ENCODE results near the gene NAT8. TPM values are rescaled to one million over a fixed set of nuclear protein-coding genes. Genes with fewer than 3 reads are reported as not detected.
"Not testable (repeated sequence)": the region's sequence is repeated elsewhere in the genome, so short reads cannot be mapped to it uniquely, and the experiment has no call there.

NAT8 gene
- total and polyA plus RNA-seq, 4 donors = not detected

GRCh38 chr2:73654175-73654574, 12.0 kb upstream of the NAT8 start:
- DNase-seq (no peak), ATAC-seq (ENCODE audit: insufficient read depth, low FRiP score) (no peak)
- no peak for TF ChIP-seq CTCF (IDR thresholded peaks at IDR 0.05; ENCODE audit: control extremely low read depth, extremely low read depth)
- 59 to 82% methylated on average over 2 of the region's 2 CpGs for WGBS, 2 donors
- Histone ChIP-seq H3K9ac (ENCODE audit: insufficient read depth in 1 of 2, low read length in 2 of 2) (no peak overlapping the region), H3K4me3 (no peak overlapping the region), H3K27ac (ENCODE audit: low read depth in 1 of 2, low read length in 1 of 2) (no peak overlapping the region), H3K4me1 (ENCODE audit: control insufficient read depth in 5 of 5, insufficient read depth in 5 of 5, low read length in 5 of 5) (peaks cover 0 to 5% (median 0%) of the 10 kb centered on the region in 5 donors), H3K27me3 (ENCODE audit: control insufficient read depth in 3 of 3, insufficient read depth in 3 of 3, low read length in 2 of 3) (peaks cover 0 to 2% (median 0%) of the 10 kb centered on the region in 3 donors), H3K9me3 (ENCODE audit: control insufficient read depth in 4 of 4, insufficient read depth in 3 of 4, low read length in 3 of 4) (no peaks in the 10 kb centered on the region), H3K36me3 (ENCODE audit: control insufficient read depth in 4 of 4, insufficient read depth in 4 of 4, low read length in 4 of 4) (no peaks in the 10 kb centered on the region)

- H3K27ac ChIP-seq (ENCODE audit: low read depth in 1 of 2, low read length in 1 of 2) = no peak overlapping the region
These were observed 10.1 kb upstream of the NAT8 start for GRCh38 chr2:73652348-73652747.

GRCh38 chr2:73651591-73652230, 9.5 kb upstream of the NAT8 start:
- TF ChIP-seq CTCF (IDR thresholded peaks at IDR 0.05; ENCODE audit: control extremely low read depth, extremely low read depth) = no peak
- ATAC-seq (ENCODE audit: insufficient read depth, low FRiP score) = no peak
- no peaks in the 10 kb centered on the region for H3K36me3 ChIP-seq (ENCODE audit: control insufficient read depth in 4 of 4, insufficient read depth in 4 of 4, low read length in 4 of 4)
- peaks cover 0 to 5% (median 0%) of the 10 kb centered on the region in 5 donors for H3K4me1 ChIP-seq (ENCODE audit: control insufficient read depth in 5 of 5, insufficient read depth in 5 of 5, low read length in 5 of 5)
- H3K4me3 ChIP-seq = no peak overlapping the region
- H3K27ac ChIP-seq (ENCODE audit: low read depth in 1 of 2, low read length in 1 of 2) = no peak overlapping the region
- no peaks in the 10 kb centered on the region for H3K27me3 ChIP-seq (ENCODE audit: control insufficient read depth in 3 of 3, insufficient read depth in 3 of 3, low read length in 2 of 3)
- H3K9me3 ChIP-seq (ENCODE audit: control insufficient read depth in 4 of 4, insufficient read depth in 3 of 4, low read length in 3 of 4) = peaks cover 0 to 3% (median 0%) of the 10 kb centered on the region in 4 donors
- 67 to 82% methylated on average over 6 of the region's 6 CpGs for WGBS, 2 donors
- no peak for DNase-seq
- no peak overlapping the region for H3K9ac ChIP-seq (ENCODE audit: insufficient read depth in 1 of 2, low read length in 2 of 2)

More at GRCh38 chr2:73652348-73652747, 10.1 kb upstream of the NAT8 start:
- Histone ChIP-seq H3K4me3 (no peak overlapping the region), H3K36me3 (ENCODE audit: control insufficient read depth in 4 of 4, insufficient read depth in 4 of 4, low read length in 4 of 4) (no peaks in the 10 kb centered on the region), H3K27me3 (ENCODE audit: control insufficient read depth in 3 of 3, insufficient read depth in 3 of 3, low read length in 2 of 3) (no peaks in the 10 kb centered on the region), H3K9ac (ENCODE audit: insufficient read depth in 1 of 2, low read length in 2 of 2) (no peak overlapping the region), H3K9me3 (ENCODE audit: control insufficient read depth in 4 of 4, insufficient read depth in 3 of 4, low read length in 3 of 4) (peaks cover 0 to 3% (median 0%) of the 10 kb centered on the region in 4 donors), H3K4me1 (ENCODE audit: control insufficient read depth in 5 of 5, insufficient read depth in 5 of 5, low read length in 5 of 5) (peaks cover 0 to 5% (median 0%) of the 10 kb centered on the region in 5 donors)
- TF ChIP-seq CTCF (IDR thresholded peaks at IDR 0.05; ENCODE audit: control extremely low read depth, extremely low read depth) = no peak
- DNase-seq (no peak), ATAC-seq (ENCODE audit: insufficient read depth, low FRiP score) (no peak)
- 96 to 98% methylated on average over 3 of the region's 3 CpGs for WGBS, 2 donors

- not testable (repeated sequence) for H3K9ac ChIP-seq (ENCODE audit: insufficient read depth in 1 of 2, low read length in 2 of 2); H3K36me3 ChIP-seq (ENCODE audit: control insufficient read depth in 4 of 4, insufficient read depth in 4 of 4, low read length in 4 of 4); DNase-seq; H3K4me3 ChIP-seq; H3K4me1 ChIP-seq (ENCODE audit: control insufficient read depth in 5 of 5, insufficient read depth in 5 of 5, low read length in 5 of 5); H3K9me3 ChIP-seq (ENCODE audit: control insufficient read depth in 4 of 4, insufficient read depth in 3 of 4, low read length in 3 of 4); ATAC-seq (ENCODE audit: insufficient read depth, low FRiP score); H3K27ac ChIP-seq (ENCODE audit: low read depth in 1 of 2, low read length in 1 of 2); H3K27me3 ChIP-seq (ENCODE audit: control insufficient read depth in 3 of 3, insufficient read depth in 3 of 3, low read length in 2 of 3)
- WGBS, 2 donors = 89 to 95% methylated on average over 10 of the region's 10 CpGs
These were observed 5.5 kb upstream of the NAT8 start for GRCh38 chr2:73647690-73648089.
